Measurements from ENCODE around the gene AHI1. TPM values are rescaled to one million over a fixed set of nuclear protein-coding genes. Genes with fewer than 3 reads are reported as not detected.

AHI1 gene
- total RNA-seq, 1 donor = 29.8 TPM

DNA sequence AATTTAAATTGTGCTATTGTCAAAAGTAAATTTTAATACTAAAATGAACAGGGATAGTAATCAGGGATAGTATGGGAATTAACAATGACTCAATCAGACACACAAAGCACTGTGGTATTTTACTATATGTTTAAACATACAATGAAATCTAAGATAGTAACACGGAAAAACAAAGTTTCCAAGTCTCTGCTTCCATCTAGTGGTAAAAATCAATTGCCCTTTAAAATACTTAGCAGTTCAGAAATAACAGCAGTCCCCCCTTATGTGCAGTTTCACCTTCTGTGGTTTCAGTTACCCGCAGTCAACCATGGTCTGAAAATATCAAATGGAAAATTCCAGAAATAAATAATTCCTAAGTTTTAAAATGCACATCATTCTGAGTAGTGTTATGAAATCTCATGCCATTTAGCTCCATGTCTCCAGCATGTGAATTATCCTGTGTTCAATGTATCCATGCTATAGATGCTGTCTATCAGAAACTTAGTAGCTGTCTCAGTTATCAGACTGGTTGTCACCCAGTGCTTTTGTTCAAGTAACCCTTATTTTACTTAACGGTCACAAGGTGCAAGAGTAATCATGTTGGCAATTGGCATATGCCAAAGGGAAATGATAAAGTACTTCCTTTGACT, 58.5 kb downstream of the AHI1 start:
- DNase-seq (ENCODE audit: low read depth) = peak; percentile 37

DNA sequence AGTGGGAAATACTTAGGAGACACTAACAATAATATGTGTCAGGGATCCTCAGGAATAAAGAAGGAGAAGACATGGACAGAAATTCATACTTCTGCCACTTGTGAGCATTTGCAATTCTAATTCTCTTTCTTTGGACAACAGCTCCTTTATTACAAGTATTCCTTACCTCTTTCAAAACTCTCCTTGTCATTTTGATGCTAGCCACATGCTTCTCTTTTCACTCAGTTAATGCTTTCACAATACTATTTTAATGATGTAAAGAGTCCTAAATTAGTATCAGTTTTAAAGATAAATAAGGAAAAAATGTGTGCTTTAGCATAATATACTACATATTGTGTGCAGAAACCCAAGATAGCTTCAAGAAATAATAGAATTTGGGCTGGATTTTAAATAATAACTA, 62.5 kb downstream of the AHI1 start:
- TF ChIP-seq CTCF (IDR thresholded peaks at IDR 0.05; ENCODE audit: insufficient read depth, low read depth, low read length) = no peak
- H3K4me3 ChIP-seq (ENCODE audit: low read depth, low read length) = no peak overlapping the region
- DNase-seq (ENCODE audit: low read depth) = peak; percentile 28

More for the DNA sequence above, 58.5 kb downstream of the AHI1 start:
- TF ChIP-seq CTCF (IDR thresholded peaks at IDR 0.05; ENCODE audit: insufficient read depth, low read depth, low read length) = peak; percentile 51
- H3K4me3 ChIP-seq (ENCODE audit: low read depth, low read length) = no peak overlapping the region

DNA sequence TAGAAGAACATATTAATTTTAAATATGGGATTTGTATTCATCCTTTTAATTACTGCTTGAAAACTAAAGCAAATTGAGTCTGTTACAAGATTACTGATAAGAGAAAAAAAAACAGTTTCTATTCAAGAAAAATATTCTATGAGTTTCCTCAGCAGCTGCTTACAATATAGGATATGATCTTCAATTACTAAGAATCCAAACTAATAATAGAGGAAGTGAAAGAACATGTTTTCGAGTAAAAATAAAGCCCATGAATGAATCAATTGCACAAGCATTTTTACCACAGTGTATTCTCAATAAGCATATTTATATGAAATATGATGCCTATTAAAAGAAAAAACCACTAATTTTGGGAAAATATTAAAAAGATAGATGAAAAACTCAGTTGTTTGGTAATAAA, 63.4 kb downstream of the AHI1 start:
- no peak for DNase-seq (ENCODE audit: low read depth)
- TF ChIP-seq CTCF (IDR thresholded peaks at IDR 0.05; ENCODE audit: insufficient read depth, low read depth, low read length) = no peak
- H3K4me3 ChIP-seq (ENCODE audit: low read depth, low read length) = no peak overlapping the region

DNA sequence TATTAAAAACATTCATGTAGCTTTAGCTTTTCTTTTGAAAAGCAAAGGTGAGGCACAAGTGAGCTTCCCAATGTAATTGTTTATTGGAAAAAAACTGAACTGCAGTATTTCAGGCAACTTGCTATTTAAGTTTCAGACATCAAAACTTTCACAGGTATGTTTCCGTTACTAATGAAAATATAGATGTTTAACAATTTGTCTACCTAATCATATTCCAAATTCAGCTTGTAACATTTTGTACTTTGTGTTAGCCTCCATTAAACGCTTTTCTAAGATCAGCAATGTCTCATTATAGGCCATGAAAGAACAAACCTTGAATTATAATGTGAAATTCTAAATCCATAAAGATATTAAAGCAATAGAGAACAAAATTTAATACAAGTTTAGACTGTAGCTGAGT, 69.5 kb downstream of the AHI1 start:
- no peak overlapping the region for H3K4me3 ChIP-seq (ENCODE audit: low read depth, low read length)
- TF ChIP-seq CTCF (IDR thresholded peaks at IDR 0.05; ENCODE audit: insufficient read depth, low read depth, low read length) = no peak
- no peak for DNase-seq (ENCODE audit: low read depth)

- no peak for DNase-seq (ENCODE audit: low read depth)
- H3K4me3 ChIP-seq (ENCODE audit: low read depth, low read length) = no peak overlapping the region
- TF ChIP-seq CTCF (IDR thresholded peaks at IDR 0.05; ENCODE audit: insufficient read depth, low read depth, low read length) = no peak
Observed at GRCh38 chr6:135426833-135427232, 70.7 kb downstream of the AHI1 start.

DNA sequence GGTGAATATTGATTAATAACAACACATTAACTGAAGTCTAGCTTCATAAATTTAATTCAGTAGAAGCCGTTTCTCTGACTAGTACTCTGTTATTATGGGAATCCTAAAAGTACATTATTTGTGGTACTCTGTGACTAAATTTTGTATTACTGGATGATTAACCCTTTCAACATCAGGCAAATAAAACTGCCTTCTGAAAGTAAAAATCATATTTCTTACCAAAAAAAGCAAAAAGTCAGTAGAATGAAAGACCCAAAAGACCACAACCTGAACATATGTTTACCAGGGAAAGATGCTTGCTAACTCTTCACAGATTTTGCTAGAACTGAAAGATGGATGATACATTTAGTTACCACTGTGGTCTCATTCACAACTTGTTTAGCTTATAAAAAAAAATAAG, 73.2 kb downstream of the AHI1 start:
- DNase-seq (ENCODE audit: low read depth) = no peak
- H3K4me3 ChIP-seq (ENCODE audit: low read depth, low read length) = no peak overlapping the region
- no peak for TF ChIP-seq CTCF (IDR thresholded peaks at IDR 0.05; ENCODE audit: insufficient read depth, low read depth, low read length)

DNA sequence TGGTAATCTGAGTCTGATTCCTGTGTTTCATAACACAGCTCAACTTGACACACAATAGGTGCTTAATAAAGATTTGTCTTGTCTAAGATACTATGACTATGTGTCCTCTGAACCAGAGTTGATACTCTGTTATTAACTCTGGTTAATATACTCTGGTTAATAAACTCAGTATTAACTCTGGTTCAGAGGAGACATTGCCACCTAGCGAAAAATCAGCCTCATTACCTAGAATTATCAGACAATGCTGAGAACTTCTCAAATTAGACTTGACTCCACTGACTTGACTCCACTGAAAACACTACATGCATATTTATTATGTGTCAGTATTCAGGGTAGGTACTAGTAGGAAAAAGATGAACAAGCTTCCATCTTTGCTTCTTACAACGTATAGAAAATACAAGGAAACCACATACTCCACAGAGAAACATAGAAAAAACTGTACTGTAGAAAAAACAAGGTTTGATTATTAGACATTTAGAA, 73.9 kb downstream of the AHI1 start:
- TF ChIP-seq CTCF (IDR thresholded peaks at IDR 0.05; ENCODE audit: insufficient read depth, low read depth, low read length) = peak; percentile 71
- DNase-seq (ENCODE audit: low read depth) = peak; percentile 60
- H3K4me3 ChIP-seq (ENCODE audit: low read depth, low read length) = no peak overlapping the region

All from fibroblast of villous mesenchyme (primary cell).